Ishikawa (cell line): ENCODE measurements around the gene MALRD1.

Source experiments
- CEBPB ChIP-seq: IDR thresholded peaks from 2 replicates; pipeline ENCODE4 v1.6.1; 2012
- CREB1 ChIP-seq: IDR thresholded peaks from 2 replicates; pipeline ENCODE4 v1.6.1; 2012; ENCODE audit warnings: low read depth
- EGR1 ChIP-seq: IDR thresholded peaks from 2 replicates; pipeline ENCODE4 v1.6.1; 2012
- EP300 ChIP-seq: IDR thresholded peaks from 2 replicates; pipeline ENCODE4 v1.6.1; 2012; ENCODE audit warnings: borderline replicate concordance
- FOXM1 ChIP-seq: IDR thresholded peaks from 2 replicates; pipeline ENCODE4 v1.6.1; 2012; ENCODE audit warnings: low read depth, borderline replicate concordance
- MAX ChIP-seq: IDR thresholded peaks from 2 replicates; pipeline ENCODE4 v1.6.1; 2012
- NFIC ChIP-seq: IDR thresholded peaks from 2 replicates; pipeline ENCODE4 v1.6.1; 2012
- RAD21 ChIP-seq: IDR thresholded peaks from 2 replicates; pipeline ENCODE4 v1.6.1; 2012; ENCODE audit warnings: low read depth
- REST ChIP-seq: IDR thresholded peaks from 2 replicates; pipeline ENCODE4 v1.6.1; 2012; ENCODE audit warnings: low read depth, mild to moderate bottlenecking
- TAF1 ChIP-seq: IDR thresholded peaks from 2 replicates; pipeline ENCODE4 v1.6.1; 2012; ENCODE audit warnings: low read depth, mild to moderate bottlenecking
- TCF12 ChIP-seq: IDR thresholded peaks from 2 replicates; pipeline ENCODE4 v1.6.1; 2012; ENCODE audit warnings: low read depth
- TEAD4 ChIP-seq: IDR thresholded peaks from 2 replicates; pipeline ENCODE4 v1.6.1; 2012
- USF1 ChIP-seq: IDR thresholded peaks from 2 replicates; pipeline ENCODE4 v1.6.1; 2012
- YY1 ChIP-seq: IDR thresholded peaks from 2 replicates; pipeline ENCODE4 v1.6.1; 2012; ENCODE audit warnings: low read depth
- ZBTB7A ChIP-seq: IDR thresholded peaks from 2 replicates; pipeline ENCODE4 v1.6.1; 2012; ENCODE audit warnings: low read depth

Gene MALRD1

GRCh38 chr10:19385846-19386450 lies 337.3 kb downstream of the MALRD1 start:
- TF ChIP-seq MAX: no peak
- TF ChIP-seq EP300: no peak

GRCh38 chr10:19408924-19409323 lies 360.3 kb downstream of the MALRD1 start:
- TF ChIP-seq NFIC (no peak), ZBTB7A (no peak), REST (no peak), RAD21 (no peak), CEBPB (no peak), USF1 (no peak)

GRCh38 chr10:19411119-19411518 lies 362.5 kb downstream of the MALRD1 start:
- TF ChIP-seq EGR1 (no peak), TCF12 (no peak), FOXM1 (no peak), NFIC (no peak), CEBPB (no peak), EP300 (no peak), YY1 (no peak), REST (no peak), TAF1 (no peak), CREB1 (no peak), TEAD4 (no peak), USF1 (no peak), RAD21 (no peak), ZBTB7A (no peak), MAX (no peak)

- TF ChIP-seq RAD21 (peak; percentile 14; the same call in 1 of the 2 replicates), TAF1 (no peak)
These were observed 363.9 kb downstream of the MALRD1 start for GRCh38 chr10:19412531-19412930.

GRCh38 chr10:19416164-19416563 lies 367.6 kb downstream of the MALRD1 start:
- TF ChIP-seq CREB1 (no peak), CEBPB (no peak), REST (no peak)

- no peak for TF ChIP-seq MAX
- no peak for TF ChIP-seq FOXM1
- TF ChIP-seq EGR1: no peak
- TF ChIP-seq CREB1: no peak
- no peak for TF ChIP-seq ZBTB7A
- no peak for TF ChIP-seq TAF1
These were observed 369.1 kb downstream of the MALRD1 start for GRCh38 chr10:19417740-19418139.
